Endothelial cell of umbilical vein (primary cell): ENCODE measurements around the gene UBE2E2. TPM values are rescaled to one million over a fixed set of nuclear protein-coding genes. Genes with fewer than 3 reads are reported as not detected.

Experiments used
- BruUV-seq: library from RNA; stranded (reverse); fragments of 400-500 nt; replicated peaks from 2 replicates; lab custom pipeline; 2021; lab: Mats Ljungman, UMichigan
- CTCF ChIA-PET: fragments of 300-600, 350-600 bp; sonication (Branson Sonifier 250); formaldehyde crosslinking; loops from one replicate; lab custom pipeline; 2021; ENCODE audit warnings: antibody characterized with exemption, inconsistent platforms; lab: Charles Lee
- POLR2A ChIA-PET: fragments of 300-600, 350-600 bp; sonication (Branson Sonifier 250); formaldehyde crosslinking; loops from one replicate; lab custom pipeline; 2021; ENCODE audit warnings: antibody characterized with exemption, inconsistent platforms; lab: Charles Lee
- DNase-seq: peaks from one replicate; pipeline ENCODE4 v3.0.0-alpha.2; 2011; ENCODE audit warnings: low read depth, low spot score
- FAIRE-seq: peaks from 2 replicates; lab custom pipeline; 2011; peaks lifted over from hg19 to GRCh38; lab: Jason Lieb, UNC
- H2AFZ ChIP-seq: 2 replicates; pipeline ENCODE4 v1.6.0; 2012; ENCODE audit warnings: low read depth, low read length, control low read depth, inconsistent platforms
- H3K27ac ChIP-seq: 2 replicates; pipeline ENCODE4 v1.5.1; 2011; ENCODE audit warnings: low read depth, mild to moderate bottlenecking, control low read depth, low read length, moderate library complexity; ENCODE audit not compliant: insufficient read depth
- H3K27me3 ChIP-seq, 2 experiments: 2 replicates each; pipeline versions ENCODE4 v1.6.0 to v1.6.1; 2011; ENCODE audit warnings: low read length in 2 of 2, mixed read lengths in 1 of 2; ENCODE audit not compliant: control insufficient read depth in 2 of 2, insufficient read depth in 2 of 2
- H3K36me3 ChIP-seq, 2 experiments: 2 replicates in 1 of 2; 3 replicates in 1 of 2; pipeline ENCODE4 v1.5.1; 2011; ENCODE audit warnings: low read length in 2 of 2, mild to moderate bottlenecking in 1 of 2, moderate library complexity in 1 of 2; ENCODE audit not compliant: control insufficient read depth in 2 of 2, insufficient read depth in 2 of 2; ENCODE audit errors: extremely low read depth in 1 of 2
- H3K4me1 ChIP-seq: 3 replicates; pipeline ENCODE4 v1.5.1; 2011; ENCODE audit warnings: mild to moderate bottlenecking, low read length; ENCODE audit not compliant: control insufficient read depth, insufficient read depth; ENCODE audit errors: extremely low read depth
- H3K4me2 ChIP-seq: 2 replicates; pipeline ENCODE4 v1.6.1; 2011; ENCODE audit warnings: low read length, control low read depth, mixed read lengths; ENCODE audit not compliant: insufficient read depth
- H3K4me3 ChIP-seq, 3 experiments: fragments of 200-600 bp in 1 of 3; sonication (generic), shearing (Covaris generic) in 1 of 3; replicated peaks in 1 of 3; 2 replicates each; pipeline ENCODE4 v1.5.1; 2011 to 2016; ENCODE audit warnings: control low read depth in 3 of 3, low read length in 3 of 3, mild to moderate bottlenecking in 2 of 3, inconsistent platforms in 1 of 3, low read depth in 1 of 3, moderate library complexity in 1 of 3; ENCODE audit not compliant: insufficient read depth in 1 of 3
- H3K79me2 ChIP-seq: 2 replicates; pipeline ENCODE4 v1.6.0; 2012; ENCODE audit warnings: low read length, inconsistent platforms; ENCODE audit not compliant: control insufficient read depth, insufficient read depth
- H3K9ac ChIP-seq: replicated peaks from 2 replicates; pipeline ENCODE3; 2011; ENCODE audit warnings: low read length, control low read depth; ENCODE audit not compliant: insufficient read depth; ENCODE audit errors: extremely low read depth
- H3K9me1 ChIP-seq: replicated peaks from 3 replicates; pipeline ENCODE4 v1.6.0; 2011; ENCODE audit warnings: mild to moderate bottlenecking, low read length; ENCODE audit not compliant: control insufficient read depth, insufficient read depth; ENCODE audit errors: extremely low read depth
- H3K9me3 ChIP-seq: replicated peaks from 2 replicates; pipeline ENCODE4 v1.5.1; 2012; ENCODE audit warnings: low read length, inconsistent platforms; ENCODE audit not compliant: control insufficient read depth, insufficient read depth
- H4K20me1 ChIP-seq: replicated peaks from 2 replicates; pipeline ENCODE3; 2011; ENCODE audit warnings: mild to moderate bottlenecking, low read length; ENCODE audit not compliant: control insufficient read depth, insufficient read depth; ENCODE audit errors: extremely low read depth
- CTCF ChIP-seq, 2 donors: IDR thresholded peaks; 1 replicate in 1 of 2; 2 replicates in 1 of 2; pipeline ENCODE4 v1.5.1; 2011; ENCODE audit warnings: low read length in 2 of 2, mild to moderate bottlenecking in 2 of 2, moderate library complexity in 2 of 2, control low read depth in 1 of 2, inconsistent platforms in 1 of 2, low read depth in 1 of 2; ENCODE audit not compliant: insufficient read depth in 1 of 2; ENCODE audit errors: extremely low read depth in 1 of 2
- EZH2 ChIP-seq: IDR thresholded peaks from 2 replicates; pipeline ENCODE4 v1.6.1; 2012; ENCODE audit warnings: borderline replicate concordance, low read depth, mild to moderate bottlenecking, moderate library complexity, low read length, inconsistent platforms; ENCODE audit not compliant: severe bottlenecking
- FOS ChIP-seq: IDR thresholded peaks from 2 replicates; pipeline ENCODE4 v1.6.1; 2011; ENCODE audit warnings: mild to moderate bottlenecking, low read length, moderate library complexity, borderline replicate concordance; ENCODE audit not compliant: insufficient read depth
- GATA2 ChIP-seq: IDR thresholded peaks from 2 replicates; pipeline ENCODE4 v1.7.0; 2011; ENCODE audit warnings: low read depth, mild to moderate bottlenecking, moderate library complexity, mixed read lengths, low read length; ENCODE audit not compliant: insufficient read length, insufficient read depth
- JUN ChIP-seq: IDR thresholded peaks from 2 replicates; pipeline ENCODE4 v1.6.1; 2011; ENCODE audit warnings: borderline replicate concordance, low read depth; ENCODE audit not compliant: insufficient read length, insufficient read depth
- MYC ChIP-seq: IDR thresholded peaks from one replicate; pipeline ENCODE4 v1.6.1; 2011; ENCODE audit warnings: mild to moderate bottlenecking, low read depth, low read length
- POLR2A ChIP-seq: IDR thresholded peaks from 2 replicates; pipeline ENCODE4 v1.6.1; 2012; ENCODE audit warnings: low read depth, mild to moderate bottlenecking, control low read depth, low read length
- POLR2AphosphoS5 ChIP-seq: IDR thresholded peaks from 2 replicates; pipeline ENCODE4 v1.6.1; 2012; ENCODE audit warnings: low read depth, mild to moderate bottlenecking, control low read depth, low read length, moderate library complexity; ENCODE audit not compliant: insufficient read depth
- dilution Hi-C: fragments of 300-500 bp; cut with MboI; formaldehyde crosslinking; loops from one replicate; pipeline ENCODE4 v1.15.0; 2019; ENCODE audit warnings: low sequenced_read_pairs; ENCODE audit not compliant: extremely low pct_ligation_motif_present
- intact Hi-C: fragments of 100-400 bp; cut with micrococcal nuclease; formaldehyde crosslinking; loops from one replicate; pipeline ENCODE4 v1.10.0; 2022
- polyA plus RNA-seq, 4 experiments: library from polyadenylated mRNA; depleted of rRNA in 3 of 4; stranded (reverse) in 3 of 4; unstranded in 1 of 4; fragments of >200 nt; gene quantifications; 2 replicates each; pipeline versions ENCODE4 v1.2.1 to v1.2.3, GENCODE V29; 2011 to 2012; ENCODE audit warnings: missing spikeins in 1 of 4
- total RNA-seq: library from RNA; stranded (reverse); gene quantifications from 2 replicates; pipeline ENCODE4 v1.2.3, GENCODE V29; 2021
- TF ChIP-seq, protein P1 (sequence below): IDR thresholded peaks from 2 replicates; pipeline ENCODE4 v1.6.1; 2011; ENCODE audit not compliant: insufficient read depth, insufficient read length

UBE2E2 gene
- total and polyA plus RNA-seq, 2 donors (not counting 3 experiments of a cell fraction or from before 2014, with no cell fraction given), result 37.0 to 45.4 TPM

- H3K9ac ChIP-seq, result no peak overlapping the region
- no peak overlapping the region for H3K4me2 ChIP-seq
- TF ChIP-seq CTCF (IDR thresholded peaks at IDR 0.05; ENCODE audit: extremely low read depth in 1 of 2, insufficient read depth in 1 of 2, low read depth in 1 of 2, low read length in 2 of 2) (no peak), FOS (no peak), MYC (no peak), POLR2A (no peak), POLR2AphosphoS5 (no peak), JUN (no peak), EZH2 (no peak), GATA2 (no peak)
- TF ChIP-seq, protein P1, sequence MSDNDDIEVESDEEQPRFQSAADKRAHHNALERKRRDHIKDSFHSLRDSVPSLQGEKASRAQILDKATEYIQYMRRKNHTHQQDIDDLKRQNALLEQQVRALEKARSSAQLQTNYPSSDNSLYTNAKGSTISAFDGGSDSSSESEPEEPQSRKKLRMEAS, result no peak
- DNase-seq (no peak), FAIRE-seq (no peak)
- H3K36me3 ChIP-seq, result no peaks in the 10 kb centered on the region
- H3K4me1 ChIP-seq, result no peaks in the 10 kb centered on the region
- H3K79me2 ChIP-seq, result no peaks in the 10 kb centered on the region
- H3K4me3 ChIP-seq, result no peak overlapping the region
- H2AFZ ChIP-seq, result no peak overlapping the region
- dilution Hi-C loops (no loop called here), intact Hi-C loops (no loop called here)
- H3K27me3 ChIP-seq, result no peaks in the 10 kb centered on the region
- H3K27ac ChIP-seq, result no peak overlapping the region
- H3K9me1 ChIP-seq, result no peaks in the 10 kb centered on the region
- ChIA-PET CTCF (interaction anchor here (0.5 kb wide), 1 partner anchor 352 kb away, joined by 3 read pairs; no protein-coding TSS in a partner anchor), POLR2A (no interaction called here)
- H3K9me3 ChIP-seq, result no peaks in the 10 kb centered on the region
- no TSS peak for BruUV-seq
- no peaks in the 10 kb centered on the region for H4K20me1 ChIP-seq
Measured at GRCh38 chr3:23548706-23549105, 345.6 kb downstream of the UBE2E2 start.
